Neural crest cell (in vitro differentiated cells): ENCODE data around the gene ZDHHC16. TPM values are rescaled to one million over a fixed set of nuclear protein-coding genes. Genes with fewer than 3 reads are reported as not detected.
"Not testable (repeated sequence)": the region's sequence is repeated elsewhere in the genome, so short reads cannot be mapped to it uniquely, and the experiment has no call there.

Experiments used
- DNase-seq: peaks from one replicate; pipeline ENCODE4 v3.0.0; 2021; ENCODE audit warnings: low read depth, mixed read lengths, low spot score
- H3K27ac Mint-ChIP-seq: one replicate; pipeline ENCODE4 v1.8.0; 2021; ENCODE audit warnings: mild to moderate bottlenecking, mixed read lengths; ENCODE audit not compliant: unreplicated experiment
- H3K27me3 Mint-ChIP-seq: 2 replicates; pipeline ENCODE4 v1.8.0; 2021; ENCODE audit warnings: low read depth, mild to moderate bottlenecking, mixed read lengths
- H3K36me3 Mint-ChIP-seq: 2 replicates; pipeline ENCODE4 v1.8.0; 2021; ENCODE audit warnings: low read depth, mild to moderate bottlenecking, mixed read lengths
- H3K4me1 Mint-ChIP-seq: 2 replicates; pipeline ENCODE4 v1.8.0; 2021; ENCODE audit warnings: mixed read lengths
- H3K4me3 Mint-ChIP-seq: one replicate; pipeline ENCODE4 v1.8.0; 2021; ENCODE audit warnings: mild to moderate bottlenecking, mixed read lengths
- H3K9me3 Mint-ChIP-seq: 2 replicates; pipeline ENCODE4 v1.8.0; 2021; ENCODE audit warnings: mixed read lengths
- total RNA-seq: library from RNA; stranded (reverse); gene quantifications from 2 replicates; pipeline ENCODE4 v1.2.1, GENCODE V29; 2021
- TF ChIP-seq, protein P1 (sequence below): fragments of 200-600 bp; sonication (generic); conservative IDR thresholded peaks from 2 replicates; pipeline ENCODE4 v1.5.0; 2021; ENCODE audit warnings: antibody characterized with exemption, mild to moderate bottlenecking

Gene ZDHHC16
- total RNA-seq, 1 donor from 2014 or later: 58.2 TPM

DNA sequence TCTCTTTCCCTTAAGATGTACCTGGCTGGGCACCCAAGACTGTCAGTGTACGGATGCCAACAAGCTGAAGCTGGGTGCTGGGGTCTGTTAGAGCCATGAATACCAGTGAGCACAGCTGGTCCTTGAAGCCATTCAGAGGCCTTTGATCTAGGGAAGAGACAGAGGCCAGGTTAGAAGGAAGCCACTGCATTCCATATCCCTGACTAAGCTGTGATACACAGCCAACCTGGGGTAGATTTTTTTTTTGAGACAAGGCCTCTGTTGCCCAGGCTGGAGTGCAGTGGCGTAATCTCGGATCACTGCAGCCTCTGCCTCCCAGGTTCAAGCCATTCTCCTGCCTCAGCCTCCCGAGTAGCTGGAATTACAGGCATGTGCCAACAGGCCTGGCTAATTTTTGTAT lies 20.8 kb downstream of the ZDHHC16 start:
- no peak overlapping the region for H3K27ac Mint-ChIP-seq
- TF ChIP-seq, protein P1, sequence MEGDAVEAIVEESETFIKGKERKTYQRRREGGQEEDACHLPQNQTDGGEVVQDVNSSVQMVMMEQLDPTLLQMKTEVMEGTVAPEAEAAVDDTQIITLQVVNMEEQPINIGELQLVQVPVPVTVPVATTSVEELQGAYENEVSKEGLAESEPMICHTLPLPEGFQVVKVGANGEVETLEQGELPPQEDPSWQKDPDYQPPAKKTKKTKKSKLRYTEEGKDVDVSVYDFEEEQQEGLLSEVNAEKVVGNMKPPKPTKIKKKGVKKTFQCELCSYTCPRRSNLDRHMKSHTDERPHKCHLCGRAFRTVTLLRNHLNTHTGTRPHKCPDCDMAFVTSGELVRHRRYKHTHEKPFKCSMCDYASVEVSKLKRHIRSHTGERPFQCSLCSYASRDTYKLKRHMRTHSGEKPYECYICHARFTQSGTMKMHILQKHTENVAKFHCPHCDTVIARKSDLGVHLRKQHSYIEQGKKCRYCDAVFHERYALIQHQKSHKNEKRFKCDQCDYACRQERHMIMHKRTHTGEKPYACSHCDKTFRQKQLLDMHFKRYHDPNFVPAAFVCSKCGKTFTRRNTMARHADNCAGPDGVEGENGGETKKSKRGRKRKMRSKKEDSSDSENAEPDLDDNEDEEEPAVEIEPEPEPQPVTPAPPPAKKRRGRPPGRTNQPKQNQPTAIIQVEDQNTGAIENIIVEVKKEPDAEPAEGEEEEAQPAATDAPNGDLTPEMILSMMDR: no peak
- H3K4me3 Mint-ChIP-seq: no peak overlapping the region
- H3K9me3 Mint-ChIP-seq: no peaks in the 10 kb centered on the region
- H3K36me3 Mint-ChIP-seq: peaks cover 7% of the 10 kb centered on the region
- DNase-seq: no peak
- no peaks in the 10 kb centered on the region for H3K4me1 Mint-ChIP-seq
- H3K27me3 Mint-ChIP-seq: no peaks in the 10 kb centered on the region

DNA sequence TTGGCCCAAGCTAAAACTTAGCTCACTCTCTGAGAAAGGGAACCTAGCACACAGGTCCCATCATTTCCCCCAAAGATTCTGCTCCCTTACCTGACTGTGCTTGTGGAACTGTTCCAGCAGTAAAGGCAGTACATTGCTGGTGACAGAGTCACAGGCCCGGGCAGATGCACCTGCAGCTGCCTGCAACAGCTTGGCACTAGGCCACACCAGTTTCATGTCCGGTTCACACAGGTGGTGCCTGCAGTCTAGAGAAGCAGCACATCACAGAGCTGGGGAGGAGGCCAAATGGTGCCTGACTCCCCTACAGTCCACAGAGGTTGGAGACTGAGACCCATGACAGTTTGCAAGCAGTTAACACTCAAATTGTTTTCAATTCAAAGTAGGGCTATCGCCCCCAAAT lies 22.2 kb downstream of the ZDHHC16 start:
- Mint-ChIP-seq H3K9me3 (no peaks in the 10 kb centered on the region), H3K27ac (no peak overlapping the region), H3K36me3 (peaks cover 3% of the 10 kb centered on the region), H3K4me3 (no peak overlapping the region), H3K4me1 (no peaks in the 10 kb centered on the region), H3K27me3 (no peaks in the 10 kb centered on the region)
- TF ChIP-seq, protein P1: no peak
- no peak for DNase-seq

DNA sequence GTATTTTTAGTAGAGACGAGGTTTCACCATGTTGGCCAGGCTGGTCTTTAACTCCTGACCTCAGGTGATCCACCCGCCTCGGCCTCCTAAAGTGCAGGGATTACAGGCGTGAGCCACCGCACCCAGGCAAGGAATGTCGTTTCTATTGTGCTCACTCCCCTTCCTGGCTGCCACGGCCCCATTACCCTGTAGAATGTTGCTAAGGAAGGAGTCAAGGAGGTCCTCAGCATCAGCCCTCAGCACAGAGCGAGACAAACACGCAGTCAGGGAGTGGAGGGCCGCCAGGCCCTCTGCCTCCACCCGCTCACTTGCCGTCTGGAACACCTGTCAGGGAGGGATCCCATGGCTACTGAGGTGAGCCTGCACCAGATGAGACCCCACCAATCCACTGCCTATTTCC lies 22.8 kb downstream of the ZDHHC16 start:
- H3K27ac Mint-ChIP-seq, H3K36me3 Mint-ChIP-seq: not testable (repeated sequence)

DNA sequence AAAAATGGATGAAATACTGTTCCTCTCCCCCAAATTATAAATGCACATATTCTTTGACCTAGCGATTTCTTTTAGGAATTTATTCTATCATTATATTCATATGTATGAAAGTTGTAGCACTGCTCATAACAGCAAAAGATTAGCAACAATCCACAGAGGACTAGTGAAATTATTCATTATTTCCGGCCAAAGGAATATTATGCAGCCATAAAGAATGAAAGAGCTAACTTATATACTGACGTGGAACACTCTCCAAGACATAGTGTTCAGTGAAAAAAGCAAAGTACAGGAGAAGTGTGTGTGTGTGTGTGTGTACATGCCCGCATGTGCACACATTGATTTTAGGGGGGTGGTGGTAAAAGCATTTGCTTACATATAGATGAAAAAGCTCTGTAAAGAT lies 28.9 kb downstream of the ZDHHC16 start:
- TF ChIP-seq, protein P1: no peak
- Mint-ChIP-seq H3K27me3 (no peaks in the 10 kb centered on the region), H3K27ac (no peak overlapping the region), H3K36me3 (peaks cover 18% of the 10 kb centered on the region), H3K4me3 (no peak overlapping the region), H3K9me3 (peaks cover 3% of the 10 kb centered on the region), H3K4me1 (no peaks in the 10 kb centered on the region)
- no peak for DNase-seq

More for the DNA sequence above, 22.8 kb downstream of the ZDHHC16 start:
- H3K9me3 Mint-ChIP-seq, H3K4me3 Mint-ChIP-seq, DNase-seq, H3K27me3 Mint-ChIP-seq, H3K4me1 Mint-ChIP-seq: not testable (repeated sequence)

DNA sequence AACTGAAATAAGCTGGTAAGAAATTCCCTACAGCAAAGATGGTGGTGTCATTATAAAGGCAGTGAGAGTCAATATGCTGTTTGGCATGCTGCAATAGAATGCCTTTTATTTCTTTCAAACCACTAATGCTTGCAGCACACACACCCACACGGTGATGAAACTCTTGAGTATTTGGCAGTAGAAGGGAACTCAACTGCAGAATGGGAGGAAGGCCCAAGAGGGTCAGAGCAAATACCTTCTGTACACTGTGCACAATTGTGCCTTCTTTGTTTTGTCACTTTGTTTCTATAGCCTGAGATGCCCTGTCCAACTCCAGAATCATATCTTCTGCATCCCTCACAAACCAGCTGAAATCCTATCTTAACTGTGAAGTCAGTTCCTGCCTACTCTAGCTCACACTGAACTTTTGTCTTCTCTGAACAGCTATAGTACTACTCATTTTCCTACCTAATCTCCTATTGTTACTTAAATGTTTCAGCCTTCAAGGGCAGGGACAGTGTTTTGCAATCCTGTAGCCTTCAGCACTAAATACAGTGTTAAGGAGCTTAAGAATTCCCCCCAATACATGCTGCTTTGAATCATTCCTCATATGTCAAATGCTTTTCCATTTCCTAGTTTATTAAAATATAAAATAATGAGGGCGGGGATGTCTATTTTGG lies 30.1 kb downstream of the ZDHHC16 start:
- no peak overlapping the region for H3K27ac Mint-ChIP-seq
- H3K4me1 Mint-ChIP-seq: peaks cover 6% of the 10 kb centered on the region
- peaks cover 3% of the 10 kb centered on the region for H3K9me3 Mint-ChIP-seq
- H3K4me3 Mint-ChIP-seq: no peak overlapping the region
- peaks cover 18% of the 10 kb centered on the region for H3K36me3 Mint-ChIP-seq
- no peak for DNase-seq
- TF ChIP-seq, protein P1: no peak
- H3K27me3 Mint-ChIP-seq: no peaks in the 10 kb centered on the region

DNA sequence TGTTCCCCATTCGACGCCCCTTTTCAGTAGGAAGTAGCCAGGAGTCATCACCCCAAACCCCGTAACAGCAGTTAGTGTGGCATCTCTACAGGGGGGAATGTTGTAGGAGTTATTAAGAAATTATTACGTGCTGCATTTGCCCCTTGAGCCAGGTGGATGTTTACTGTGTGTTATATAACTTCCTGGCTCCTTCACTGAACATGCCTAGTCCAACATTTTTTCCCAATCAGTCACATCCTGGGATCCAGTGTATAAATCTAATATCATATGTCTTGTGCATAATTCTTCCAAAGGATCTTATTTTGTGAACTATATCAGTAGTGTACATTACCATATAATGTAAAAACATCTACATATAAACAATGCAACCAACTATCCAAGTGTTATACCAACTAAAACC lies 33.4 kb downstream of the ZDHHC16 start:
- not testable (repeated sequence) for H3K9me3 Mint-ChIP-seq, H3K27me3 Mint-ChIP-seq, H3K4me1 Mint-ChIP-seq, H3K4me3 Mint-ChIP-seq, DNase-seq
- peaks cover 16% of the 10 kb centered on the region for H3K36me3 Mint-ChIP-seq
- H3K27ac Mint-ChIP-seq: peak overlapping the region; percentile 52
